CD14-positive monocyte (primary cell): ENCODE measurements around the gene COX6A2. TPM values are rescaled to one million over a fixed set of nuclear protein-coding genes. Genes with fewer than 3 reads are reported as not detected.

ENCODE experiments used
- DNase-seq, 3 donors: peaks; one replicate each; pipeline ENCODE4 v3.0.0-alpha.2; 2011 to 2022
- H2AFZ ChIP-seq: 2 replicates; pipeline ENCODE4 v1.6.0; 2012; ENCODE audit warnings: mild to moderate bottlenecking, low read depth, low read length, inconsistent platforms; ENCODE audit not compliant: insufficient read depth, poor library complexity, severe bottlenecking
- H3K27ac ChIP-seq, 2 donors: 1 replicate in 1 of 2; 2 replicates in 1 of 2; pipeline ENCODE4 v1.5.1; 2012 to 2013; ENCODE audit warnings: low read length in 2 of 2, control low read depth in 1 of 2, inconsistent platforms in 1 of 2, low read depth in 1 of 2, mild to moderate bottlenecking in 1 of 2
- H3K27me3 ChIP-seq, 2 donors: one replicate each; pipeline versions ENCODE4 v1.6.0 to v1.6.1; 2011 to 2013; ENCODE audit warnings: low read length in 2 of 2; ENCODE audit not compliant: control insufficient read depth in 2 of 2, insufficient read depth in 2 of 2
- H3K36me3 ChIP-seq, 2 donors: replicated peaks in 1 of 2; 1 replicate in 1 of 2; 2 replicates in 1 of 2; pipeline versions ENCODE4 v1.5.1 to v1.6.1; 2012 to 2013; ENCODE audit warnings: low read length in 2 of 2, control low read depth in 1 of 2, inconsistent platforms in 1 of 2, mild to moderate bottlenecking in 1 of 2; ENCODE audit not compliant: insufficient read depth in 2 of 2, control insufficient read depth in 1 of 2
- H3K4me1 ChIP-seq, 2 donors: 1 replicate in 1 of 2; 2 replicates in 1 of 2; pipeline versions ENCODE4 v1.5.1 to v1.6.1; 2012 to 2013; ENCODE audit warnings: low read length in 2 of 2, control low read depth in 1 of 2, inconsistent platforms in 1 of 2, mild to moderate bottlenecking in 1 of 2, moderate library complexity in 1 of 2; ENCODE audit not compliant: insufficient read depth in 2 of 2, control insufficient read depth in 1 of 2
- H3K4me2 ChIP-seq: replicated peaks from 2 replicates; pipeline ENCODE3; 2012; ENCODE audit warnings: low read length, moderate library complexity, mild to moderate bottlenecking; ENCODE audit not compliant: poor library complexity, severe bottlenecking; ENCODE audit errors: extremely low read depth
- H3K4me3 ChIP-seq, 3 experiments: fragments of 200-600 bp in 1 of 3; sonication (generic) in 1 of 3; replicated peaks in 1 of 3; 1 replicate in 2 of 3; 2 replicates in 1 of 3; pipeline ENCODE4 v1.5.1; 2011 to 2013; ENCODE audit warnings: low read length in 3 of 3, mild to moderate bottlenecking in 3 of 3, control low read depth in 2 of 3, low read depth in 2 of 3, inconsistent platforms in 1 of 3, moderate library complexity in 1 of 3
- H3K79me2 ChIP-seq: 2 replicates; pipeline ENCODE4 v1.6.0; 2012; ENCODE audit warnings: mild to moderate bottlenecking, control low read depth, inconsistent platforms, low read length, moderate library complexity; ENCODE audit not compliant: insufficient read depth
- H3K9ac ChIP-seq: 2 replicates; pipeline ENCODE4 v1.6.0; 2017; ENCODE audit warnings: low read length, mild to moderate bottlenecking; ENCODE audit not compliant: insufficient read depth, poor library complexity, severe bottlenecking
- H3K9me3 ChIP-seq, 2 donors: replicated peaks in 1 of 2; 1 replicate in 1 of 2; 2 replicates in 1 of 2; pipeline versions ENCODE4 v1.5.1 to v1.6.1; 2012 to 2013; ENCODE audit warnings: low read length in 2 of 2, control low read depth in 1 of 2; ENCODE audit not compliant: control insufficient read depth in 1 of 2, insufficient read depth in 1 of 2
- H4K20me1 ChIP-seq: 2 replicates; pipeline ENCODE4 v1.6.0; 2012; ENCODE audit warnings: mild to moderate bottlenecking, low read length, control low read depth, moderate library complexity; ENCODE audit not compliant: insufficient read depth
- H3K27ac Mint-ChIP-seq, 7 donors: one replicate each; pipeline ENCODE4 v1.8.0; 2020; ENCODE audit warnings: mild to moderate bottlenecking in 7 of 7, mixed read lengths in 7 of 7, moderate library complexity in 6 of 7, inconsistent platforms in 2 of 7
- H3K27me3 Mint-ChIP-seq, 3 donors: one replicate each; pipeline ENCODE4 v1.8.0; 2021 to 2022; ENCODE audit warnings: low read depth in 3 of 3, mild to moderate bottlenecking in 3 of 3, mixed read lengths in 3 of 3, moderate library complexity in 3 of 3, inconsistent platforms in 1 of 3
- H3K36me3 Mint-ChIP-seq, 2 donors: one replicate each; pipeline ENCODE4 v1.8.0; 2020; ENCODE audit warnings: mixed read lengths in 2 of 2, inconsistent platforms in 1 of 2, mild to moderate bottlenecking in 1 of 2
- H3K4me1 Mint-ChIP-seq: one replicate; pipeline ENCODE4 v1.8.0; 2020; ENCODE audit warnings: mild to moderate bottlenecking, mixed read lengths
- H3K4me3 Mint-ChIP-seq, 2 donors: one replicate each; pipeline ENCODE4 v1.8.0; 2020; ENCODE audit warnings: mild to moderate bottlenecking in 2 of 2, mixed read lengths in 2 of 2, moderate library complexity in 1 of 2
- H3K9me3 Mint-ChIP-seq, 7 donors: one replicate each; pipeline ENCODE4 v1.8.0; 2020 to 2022; ENCODE audit warnings: mixed read lengths in 7 of 7, mild to moderate bottlenecking in 6 of 7, moderate library complexity in 6 of 7, inconsistent platforms in 2 of 7
- WGBS: methylation state at CpG from one replicate; pipeline ENCODE4 v1.1.5; 2013; ENCODE audit warnings: missing lambda C conversion rate; ENCODE audit not compliant: insufficient coverage; 5-methylcytosine and 5-hydroxymethylcytosine counted together
- intact Hi-C, 2 donors: fragments of 100-400 bp; cut with micrococcal nuclease; formaldehyde crosslinking; loops; one replicate each; pipeline versions ENCODE4 v1.15.0 to v1.15.1; 2023
- polyA plus RNA-seq, 3 donors: library from polyadenylated mRNA; depleted of rRNA in 1 of 3; unstranded in 2 of 3; stranded (reverse) in 1 of 3; fragments of 300-500 nt in 2 of 3; fragments of >200 nt in 1 of 3; fragmentation: Illumina TruSeq in 2 of 3; gene quantifications; 1 replicate in 2 of 3; 2 replicates in 1 of 3; pipeline ENCODE4 v1.2.3, GENCODE V29; 2012 to 2021
- TF ChIP-seq, protein P1 (sequence below): fragments of 200-600 bp; IDR thresholded peaks from one replicate; pipeline ENCODE4 v1.8.0; 2022; ENCODE audit warnings: antibody characterized with exemption, mild to moderate bottlenecking

Gene COX6A2
- polyA plus RNA-seq, 3 donors = not detected

- no peak overlapping the region for H3K27ac ChIP-seq
- H3K36me3 Mint-ChIP-seq = peaks cover 19 to 23% of the 10 kb centered on the region in 2 donors
- no peaks in the 10 kb centered on the region for H4K20me1 ChIP-seq
- no peak overlapping the region for H3K4me2 ChIP-seq
- no peak overlapping the region for H2AFZ ChIP-seq
- no peak overlapping the region for H3K27ac Mint-ChIP-seq
- DNase-seq = no peak
- H3K9me3 Mint-ChIP-seq = peaks cover 5 to 15% (median 7%) of the 10 kb centered on the region in 7 donors
- peaks cover 0 to 5% of the 10 kb centered on the region in 2 donors for H3K9me3 ChIP-seq
- peaks cover 8 to 13% of the 10 kb centered on the region in 2 donors for H3K4me1 ChIP-seq
- intact Hi-C loops = no loop called here
- peaks cover 3 to 41% (median 31%) of the 10 kb centered on the region in 3 donors for H3K27me3 Mint-ChIP-seq
- H3K36me3 ChIP-seq = peaks cover 8 to 20% of the 10 kb centered on the region in 2 donors
- no peak overlapping the region for H3K4me3 Mint-ChIP-seq
- TF ChIP-seq, protein P1, sequence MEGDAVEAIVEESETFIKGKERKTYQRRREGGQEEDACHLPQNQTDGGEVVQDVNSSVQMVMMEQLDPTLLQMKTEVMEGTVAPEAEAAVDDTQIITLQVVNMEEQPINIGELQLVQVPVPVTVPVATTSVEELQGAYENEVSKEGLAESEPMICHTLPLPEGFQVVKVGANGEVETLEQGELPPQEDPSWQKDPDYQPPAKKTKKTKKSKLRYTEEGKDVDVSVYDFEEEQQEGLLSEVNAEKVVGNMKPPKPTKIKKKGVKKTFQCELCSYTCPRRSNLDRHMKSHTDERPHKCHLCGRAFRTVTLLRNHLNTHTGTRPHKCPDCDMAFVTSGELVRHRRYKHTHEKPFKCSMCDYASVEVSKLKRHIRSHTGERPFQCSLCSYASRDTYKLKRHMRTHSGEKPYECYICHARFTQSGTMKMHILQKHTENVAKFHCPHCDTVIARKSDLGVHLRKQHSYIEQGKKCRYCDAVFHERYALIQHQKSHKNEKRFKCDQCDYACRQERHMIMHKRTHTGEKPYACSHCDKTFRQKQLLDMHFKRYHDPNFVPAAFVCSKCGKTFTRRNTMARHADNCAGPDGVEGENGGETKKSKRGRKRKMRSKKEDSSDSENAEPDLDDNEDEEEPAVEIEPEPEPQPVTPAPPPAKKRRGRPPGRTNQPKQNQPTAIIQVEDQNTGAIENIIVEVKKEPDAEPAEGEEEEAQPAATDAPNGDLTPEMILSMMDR = no peak
- peaks cover 30% of the 10 kb centered on the region for H3K4me1 Mint-ChIP-seq
- peaks cover 0 to 21% of the 10 kb centered on the region in 2 donors for H3K27me3 ChIP-seq
- 100% methylated on average over 1 of the region's 3 CpGs for WGBS
- H3K79me2 ChIP-seq = no peaks in the 10 kb centered on the region
- no peak overlapping the region for H3K4me3 ChIP-seq
- no peak overlapping the region for H3K9ac ChIP-seq
Measured at GRCh38 chr16:31470615-31471014, 42.5 kb upstream of the COX6A2 start.

DNA sequence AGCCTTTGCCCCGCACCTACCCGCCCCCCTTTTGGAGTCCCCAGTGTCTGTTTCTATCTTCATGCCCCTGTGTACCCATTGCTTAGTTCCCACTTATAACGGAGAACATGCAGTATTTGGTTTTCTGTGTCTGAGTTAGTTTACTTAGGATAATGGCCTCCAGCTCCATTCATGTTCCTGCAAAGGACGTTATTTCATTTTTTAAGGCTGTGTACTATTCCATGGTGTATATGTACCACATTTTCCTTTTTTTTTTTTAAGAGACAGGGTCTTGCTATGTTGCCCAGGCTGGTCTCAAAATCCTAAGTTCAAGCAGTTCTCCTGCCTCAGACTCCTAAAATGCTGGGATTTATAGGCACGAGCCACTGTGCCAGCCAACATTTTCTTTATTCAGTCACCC, 39.7 kb upstream of the COX6A2 start:
- Histone ChIP-seq H3K4me3 (no peak overlapping the region), H3K27me3 (peaks cover 0 to 16% of the 10 kb centered on the region in 2 donors), H2AFZ (no peak overlapping the region), H3K9me3 (peaks cover 0 to 3% of the 10 kb centered on the region in 2 donors), H3K9ac (no peak overlapping the region), H3K4me1 (peaks cover 8 to 13% of the 10 kb centered on the region in 2 donors), H3K27ac (no peak overlapping the region), H3K36me3 (peaks cover 24 to 47% of the 10 kb centered on the region in 2 donors), H3K4me2 (no peak overlapping the region), H4K20me1 (no peaks in the 10 kb centered on the region), H3K79me2 (no peaks in the 10 kb centered on the region)
- no peak overlapping the region for H3K4me3 Mint-ChIP-seq
- H3K4me1 Mint-ChIP-seq = peaks cover 30% of the 10 kb centered on the region
- H3K27ac Mint-ChIP-seq = no peak overlapping the region
- intact Hi-C loops = no loop called here
- 100% methylated on average over 1 of the region's 5 CpGs for WGBS
- H3K9me3 Mint-ChIP-seq = peaks cover 4 to 12% (median 5%) of the 10 kb centered on the region in 7 donors
- TF ChIP-seq, protein P1 = no peak
- H3K27me3 Mint-ChIP-seq = peaks cover 6 to 21% (median 20%) of the 10 kb centered on the region in 3 donors
- peaks cover 38 to 50% of the 10 kb centered on the region in 2 donors for H3K36me3 Mint-ChIP-seq
- no peak for DNase-seq
